ENCODE measurements around the gene SLC37A2.

Gene SLC37A2

DNA sequence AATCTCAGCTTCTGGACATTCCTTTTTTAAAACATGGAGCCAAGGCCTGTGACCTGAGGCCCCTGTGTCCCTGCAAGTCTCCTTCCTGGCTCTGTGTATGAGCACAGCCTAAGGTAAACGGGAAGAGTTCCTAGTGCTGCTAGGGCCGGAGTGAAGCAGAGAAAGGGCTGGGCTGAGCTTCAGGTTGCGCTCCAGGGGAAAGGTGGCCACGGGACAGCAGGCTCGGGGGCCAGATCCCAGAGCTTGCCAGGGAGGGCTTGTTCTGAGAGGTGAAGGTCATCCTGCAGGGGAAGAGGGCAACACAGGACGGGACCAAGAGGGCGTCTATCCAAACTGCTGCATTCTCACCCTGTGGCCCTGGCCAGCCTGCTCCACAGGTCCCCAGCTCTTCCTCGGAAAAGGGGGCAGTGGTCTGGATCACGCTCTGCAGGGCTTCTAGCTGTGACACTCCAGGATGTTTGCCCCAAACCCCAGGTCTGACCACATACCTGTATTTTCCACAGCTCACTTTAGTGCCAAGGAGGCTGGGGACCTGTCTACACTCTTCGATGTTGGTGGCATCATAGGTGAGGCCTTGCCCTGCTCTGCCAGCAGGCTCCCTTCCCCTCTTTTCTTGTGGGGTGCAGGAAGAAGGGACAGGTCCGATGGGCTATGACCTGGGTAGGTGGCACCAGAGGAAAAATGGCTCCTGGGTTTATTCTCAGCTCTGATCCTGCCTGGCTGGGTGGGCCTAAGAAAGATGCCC is 20.4 kb downstream of the SLC37A2 start:
- TF ChIP-seq, protein P1, sequence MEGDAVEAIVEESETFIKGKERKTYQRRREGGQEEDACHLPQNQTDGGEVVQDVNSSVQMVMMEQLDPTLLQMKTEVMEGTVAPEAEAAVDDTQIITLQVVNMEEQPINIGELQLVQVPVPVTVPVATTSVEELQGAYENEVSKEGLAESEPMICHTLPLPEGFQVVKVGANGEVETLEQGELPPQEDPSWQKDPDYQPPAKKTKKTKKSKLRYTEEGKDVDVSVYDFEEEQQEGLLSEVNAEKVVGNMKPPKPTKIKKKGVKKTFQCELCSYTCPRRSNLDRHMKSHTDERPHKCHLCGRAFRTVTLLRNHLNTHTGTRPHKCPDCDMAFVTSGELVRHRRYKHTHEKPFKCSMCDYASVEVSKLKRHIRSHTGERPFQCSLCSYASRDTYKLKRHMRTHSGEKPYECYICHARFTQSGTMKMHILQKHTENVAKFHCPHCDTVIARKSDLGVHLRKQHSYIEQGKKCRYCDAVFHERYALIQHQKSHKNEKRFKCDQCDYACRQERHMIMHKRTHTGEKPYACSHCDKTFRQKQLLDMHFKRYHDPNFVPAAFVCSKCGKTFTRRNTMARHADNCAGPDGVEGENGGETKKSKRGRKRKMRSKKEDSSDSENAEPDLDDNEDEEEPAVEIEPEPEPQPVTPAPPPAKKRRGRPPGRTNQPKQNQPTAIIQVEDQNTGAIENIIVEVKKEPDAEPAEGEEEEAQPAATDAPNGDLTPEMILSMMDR (IDR thresholded peaks at IDR 0.05; ENCODE audit: low read depth, low read length): no peak
- DNase-seq (ENCODE audit: extremely low read depth, low read depth): no peak

GRCh38 chr11:125084057-125084416 is 20.9 kb downstream of the SLC37A2 start:
- TF ChIP-seq, protein P1 (IDR thresholded peaks at IDR 0.05; ENCODE audit: low read depth, low read length): no peak
- DNase-seq (ENCODE audit: extremely low read depth, low read depth): no peak

GRCh38 chr11:125084761-125085231 is 21.7 kb downstream of the SLC37A2 start:
- no peak for DNase-seq (ENCODE audit: extremely low read depth, low read depth)
- TF ChIP-seq, protein P1 (IDR thresholded peaks at IDR 0.05; ENCODE audit: low read depth, low read length): no peak

DNA sequence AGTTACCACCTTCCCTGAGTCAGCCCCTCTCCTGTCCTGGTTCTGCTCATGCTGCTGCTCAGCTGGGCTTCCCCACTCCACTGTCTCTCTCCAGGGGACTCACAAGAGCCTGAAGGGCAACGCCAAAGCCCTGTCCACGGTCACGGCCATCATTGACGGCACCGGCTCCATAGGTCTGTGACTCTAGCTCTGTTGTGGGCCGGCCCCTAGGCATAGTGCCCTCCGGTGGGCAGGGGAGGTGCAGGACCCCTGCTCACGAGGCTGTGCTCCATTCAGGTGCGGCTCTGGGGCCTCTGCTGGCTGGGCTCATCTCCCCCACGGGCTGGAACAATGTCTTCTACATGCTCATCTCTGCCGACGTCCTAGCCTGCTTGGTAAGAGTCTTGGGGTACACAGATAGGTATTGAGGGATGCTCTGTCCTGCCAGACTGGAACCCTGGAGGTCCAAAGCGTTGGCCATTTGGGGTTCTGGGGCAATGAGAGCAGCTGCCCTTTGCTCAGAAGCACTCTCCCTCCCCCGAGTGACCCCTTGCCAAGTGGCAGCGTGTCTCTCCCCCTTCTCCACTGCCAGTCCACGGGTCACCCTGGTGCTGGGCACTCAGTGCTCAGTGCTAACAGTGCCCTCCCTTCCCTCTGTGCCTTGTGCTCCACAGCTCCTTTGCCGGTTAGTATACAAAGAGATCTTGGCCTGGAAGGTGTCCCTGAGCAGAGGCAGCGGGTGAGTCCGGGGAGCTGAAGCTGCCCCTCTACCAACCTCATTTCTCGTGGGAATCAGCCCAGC is 22.4 kb downstream of the SLC37A2 start:
- DNase-seq (ENCODE audit: extremely low read depth, low read depth): no peak
- TF ChIP-seq, protein P1 (IDR thresholded peaks at IDR 0.05; ENCODE audit: low read depth, low read length): no peak

DNA sequence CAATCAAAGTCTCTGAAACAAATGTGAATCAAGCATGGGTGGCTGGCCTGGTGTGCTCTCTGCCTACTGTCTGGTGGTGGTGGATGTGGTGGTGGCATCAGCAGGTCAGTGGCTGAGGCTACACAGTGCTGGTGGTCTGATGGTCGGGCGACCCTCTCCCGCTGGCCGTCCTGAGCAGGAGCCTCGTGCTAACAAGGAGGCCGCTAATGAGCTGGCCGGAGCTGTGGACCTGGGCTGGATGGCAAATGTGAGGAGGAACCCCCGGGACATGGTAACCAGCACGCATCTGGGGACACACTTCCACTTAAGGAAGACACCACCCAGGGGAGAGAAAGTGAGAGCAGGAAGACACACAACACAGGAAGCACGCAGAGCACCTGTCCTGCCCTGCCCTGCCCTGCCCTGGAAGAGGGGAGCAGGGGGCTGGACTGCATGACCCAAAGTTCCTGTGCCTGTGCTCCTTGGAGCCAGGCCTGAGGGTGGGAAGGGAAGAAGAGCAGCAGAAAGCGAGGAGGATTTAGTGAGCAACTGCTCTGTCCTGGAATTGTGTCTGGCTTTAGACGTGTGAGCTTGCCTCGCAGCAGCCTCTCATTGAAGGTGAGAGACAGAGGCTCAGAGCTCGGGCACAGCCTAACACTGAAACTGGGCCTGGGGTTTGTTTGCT is 23.7 kb downstream of the SLC37A2 start:
- DNase-seq (ENCODE audit: extremely low read depth, low read depth): no peak
- TF ChIP-seq, protein P1 (IDR thresholded peaks at IDR 0.05; ENCODE audit: low read depth, low read length): no peak

DNA sequence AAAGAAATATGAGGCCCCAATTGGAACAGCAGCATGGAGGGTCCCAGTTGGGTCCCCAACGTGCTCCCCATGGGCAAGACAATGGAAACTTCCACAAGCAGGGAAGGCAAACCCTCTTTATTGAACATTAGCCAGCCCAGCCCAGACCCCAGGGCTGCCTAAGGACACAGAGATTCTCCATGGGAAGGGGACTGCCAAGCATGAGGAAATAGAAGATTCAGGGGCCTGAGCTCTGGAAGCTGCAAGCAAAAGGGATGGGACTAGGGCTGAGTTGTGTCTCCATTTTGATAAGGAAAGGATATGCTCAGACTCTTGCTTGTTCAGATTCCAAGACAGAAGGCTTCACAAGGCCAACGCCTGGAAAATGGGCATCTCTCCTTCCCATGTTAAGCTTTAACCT is 25.0 kb downstream of the SLC37A2 start:
- TF ChIP-seq, protein P1 (IDR thresholded peaks at IDR 0.05; ENCODE audit: low read depth, low read length): no peak
- DNase-seq (ENCODE audit: extremely low read depth, low read depth): no peak

All from AG09319 (cell line).